ENCODE data around the gene PRDM15.

The PRDM15 gene

DNA sequence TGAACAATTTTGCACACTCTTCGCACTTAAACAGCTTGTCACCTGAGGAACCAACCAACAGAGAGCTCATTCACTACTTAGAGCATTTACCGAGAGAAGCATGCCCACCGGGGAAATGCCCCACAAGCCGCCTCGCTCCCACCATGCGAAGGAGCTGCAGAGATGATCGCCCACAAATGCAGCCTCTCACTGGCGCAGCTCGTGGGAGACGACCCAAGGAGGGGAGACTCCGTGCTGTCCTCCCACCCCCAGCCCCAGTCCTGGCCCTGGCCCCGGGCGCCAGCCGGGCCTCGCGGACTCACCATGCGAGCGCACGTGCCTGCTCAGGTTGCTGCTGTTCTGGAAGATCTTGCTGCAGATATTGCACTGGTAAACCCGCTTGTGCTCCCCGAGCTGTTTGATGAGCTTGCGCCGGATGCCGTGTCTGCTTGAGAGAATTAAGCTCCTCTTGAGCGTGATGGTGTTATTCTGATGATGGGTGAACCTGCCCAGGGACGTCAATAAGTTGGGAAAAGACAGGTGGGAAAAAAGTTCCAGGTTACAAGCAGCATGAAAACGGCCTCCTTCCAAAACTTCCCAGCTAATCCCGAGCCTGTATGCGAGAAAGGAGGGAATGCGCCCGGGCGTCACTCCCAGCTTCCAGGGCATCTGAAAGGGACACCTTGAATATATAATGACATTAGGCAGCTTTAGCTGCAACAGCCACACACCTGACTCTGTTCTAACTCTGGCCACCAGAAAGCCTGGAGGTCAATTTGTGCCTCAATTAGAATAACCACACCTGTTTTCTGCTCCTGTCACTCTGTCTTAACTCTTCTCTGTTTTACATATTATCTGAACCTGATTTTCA, 42.8 kb downstream of the PRDM15 start:
- DNase-seq: no peak

GRCh38 chr21:41835711-41836154, 43.4 kb downstream of the PRDM15 start:
- DNase-seq: no peak

DNA sequence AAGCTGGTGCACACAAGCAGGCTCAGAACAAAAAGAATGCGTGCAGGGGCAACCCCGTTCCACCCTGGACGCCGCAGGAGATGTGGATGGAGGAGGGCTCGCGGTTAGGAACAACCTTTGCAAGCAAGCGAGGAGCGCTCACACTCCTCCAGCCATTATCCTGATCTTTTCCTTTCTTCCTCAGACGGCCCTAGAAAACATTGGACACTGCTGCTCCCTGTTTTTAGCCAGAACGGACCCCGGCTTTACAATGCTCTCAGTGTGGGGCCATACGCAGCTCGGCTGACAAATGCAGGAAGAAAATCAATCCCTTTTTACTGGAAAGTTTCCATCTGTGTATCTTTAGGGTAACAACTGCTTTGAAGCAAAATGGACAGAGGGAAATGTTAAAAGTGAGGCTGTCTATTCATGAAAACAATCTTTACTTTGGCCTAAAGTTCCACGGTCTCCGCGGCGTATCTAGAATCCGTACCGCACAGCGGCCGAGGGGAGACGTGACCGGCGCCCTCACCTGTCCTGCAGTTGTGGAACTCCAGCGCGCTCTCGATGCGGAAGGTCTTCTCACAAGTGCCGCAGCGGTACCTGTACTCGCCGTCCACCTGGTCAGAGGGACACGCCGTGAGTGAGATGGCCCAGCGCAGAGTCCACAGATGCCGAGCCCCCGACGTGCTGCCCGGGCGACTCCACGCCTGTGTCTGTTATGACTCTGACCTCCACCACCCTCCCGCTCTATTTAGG, 44.0 kb downstream of the PRDM15 start:
- no peak for DNase-seq

- DNase-seq: no peak
Observed at GRCh38 chr21:41834252-41834925, 44.8 kb downstream of the PRDM15 start.

DNA sequence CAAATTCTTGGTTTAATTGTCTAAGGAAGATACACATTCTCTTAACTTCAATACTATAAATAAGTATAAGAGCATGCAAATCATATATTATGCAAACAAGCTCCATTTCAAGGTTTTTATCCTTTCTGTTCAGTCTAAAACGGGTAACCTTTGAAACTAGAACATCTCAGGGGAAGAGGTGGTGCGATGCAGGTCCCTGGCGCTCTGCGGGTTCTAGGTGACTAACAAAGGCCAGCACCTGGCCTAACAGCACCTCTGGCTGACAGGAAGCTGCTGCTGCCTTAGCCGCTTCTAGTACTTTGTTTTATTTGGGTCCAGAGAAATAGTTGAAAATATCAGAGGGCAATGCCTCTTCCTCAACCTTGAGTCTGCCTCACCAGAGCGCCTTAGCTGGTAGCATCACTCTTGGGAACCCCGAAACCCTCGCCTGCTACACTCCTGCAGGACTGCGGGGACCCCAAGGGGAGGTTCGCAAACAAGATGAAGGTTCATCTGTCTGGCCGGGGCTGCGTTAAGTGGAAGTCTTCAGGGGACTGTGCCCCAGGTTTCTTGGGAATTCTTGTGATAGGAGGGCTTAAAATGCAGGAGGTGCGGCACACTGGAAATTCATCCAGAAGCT, 45.5 kb downstream of the PRDM15 start:
- no peak for DNase-seq

DNA sequence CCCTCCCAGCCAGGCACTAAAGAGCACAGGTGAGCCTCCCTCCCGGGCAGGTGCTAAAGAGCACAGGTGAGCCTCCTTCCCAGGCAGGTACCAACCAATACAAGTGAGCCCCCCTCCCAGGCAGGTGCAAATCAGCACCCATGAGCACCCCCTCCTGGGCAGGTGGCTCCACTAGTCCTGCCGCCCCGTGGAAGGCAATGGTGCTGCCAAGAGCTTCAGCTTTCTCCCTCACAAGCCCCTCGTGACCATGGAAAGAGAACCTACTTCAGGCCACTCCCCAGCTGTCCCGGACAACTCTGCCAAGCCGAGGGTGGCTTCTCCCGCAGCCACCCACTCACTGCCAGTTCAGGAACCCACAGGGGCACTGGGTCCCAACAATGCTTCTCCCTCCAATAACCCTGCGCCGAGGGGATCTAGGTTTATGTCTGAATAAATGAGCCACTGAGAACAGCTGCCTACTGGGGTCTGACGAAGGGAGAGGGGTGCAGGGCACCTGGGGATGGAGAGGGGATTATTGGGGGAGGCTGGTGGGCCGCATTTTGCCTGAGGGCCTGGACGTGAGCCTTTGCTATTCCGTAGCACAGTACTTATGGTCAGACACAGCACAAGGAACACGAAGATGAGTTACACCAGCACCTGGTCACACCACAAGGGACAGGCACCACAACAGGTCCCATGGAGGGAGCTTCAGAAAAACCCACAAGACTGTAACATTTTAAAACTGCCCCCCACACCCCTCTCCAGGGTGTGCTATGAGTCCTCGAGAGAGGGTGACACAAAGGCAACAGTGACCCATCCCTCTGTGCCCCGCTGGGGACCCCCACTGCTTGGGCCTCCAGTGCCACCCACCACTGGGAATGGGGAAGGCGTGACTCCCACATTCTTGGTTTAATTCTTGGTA, 46.3 kb downstream of the PRDM15 start:
- no peak for DNase-seq

GRCh38 chr21:41831866-41832595, 47.1 kb downstream of the PRDM15 start:
- no peak for DNase-seq

GRCh38 chr21:41831453-41831831, 47.7 kb downstream of the PRDM15 start:
- no peak for DNase-seq

DNA sequence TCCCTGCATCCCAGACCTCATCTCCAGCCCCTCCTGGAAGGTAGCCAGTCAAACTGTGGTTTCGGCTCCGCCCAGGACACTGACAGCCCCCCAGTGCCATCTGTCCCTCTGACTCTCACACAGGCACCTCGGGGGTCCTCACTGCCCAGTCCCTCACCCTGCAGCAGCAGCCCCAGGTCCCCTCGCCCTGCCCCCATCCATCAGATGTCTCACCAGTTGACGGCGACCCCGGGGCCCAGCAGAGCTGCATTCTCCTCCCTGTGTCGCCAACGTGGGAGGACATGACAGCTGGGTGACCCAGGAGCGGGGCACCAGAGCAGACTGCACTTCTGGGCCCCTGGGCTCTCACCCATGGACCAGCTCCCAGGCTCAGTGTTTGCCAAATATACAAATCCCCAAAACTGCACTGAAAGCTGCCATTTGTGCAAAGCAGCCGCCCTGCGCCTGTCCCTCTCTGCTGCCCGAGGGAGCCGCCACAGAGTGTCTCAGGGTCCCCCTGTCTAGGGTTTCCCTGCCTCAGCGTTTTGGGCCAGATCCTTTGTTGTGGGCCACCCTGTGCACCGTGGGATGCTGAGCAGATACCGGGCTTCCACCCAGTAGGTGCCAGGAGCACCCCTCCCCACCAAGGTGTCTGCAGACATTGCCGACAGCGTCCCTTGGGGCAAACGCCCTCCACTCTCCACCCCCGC, 48.2 kb downstream of the PRDM15 start:
- no peak for DNase-seq

GRCh38 chr21:41830145-41830707, 48.9 kb downstream of the PRDM15 start:
- DNase-seq: no peak

DNA sequence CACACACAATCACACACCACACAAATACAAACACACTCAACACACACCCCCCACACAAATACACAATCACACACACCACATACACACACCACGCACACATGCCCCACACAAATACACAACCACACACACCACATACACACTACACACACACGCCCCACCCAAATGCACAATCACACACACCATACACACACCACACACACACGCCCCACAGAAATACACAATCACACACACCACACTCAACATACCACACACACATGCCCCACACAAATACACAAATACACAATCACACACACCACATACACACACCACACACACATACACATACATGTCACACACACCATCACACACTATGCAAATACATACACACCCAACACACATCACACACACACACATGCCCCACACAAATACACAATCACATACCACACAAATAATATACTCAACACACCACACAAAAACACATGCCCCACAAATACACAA, 50.2 kb downstream of the PRDM15 start:
- DNase-seq: no peak

DNA sequence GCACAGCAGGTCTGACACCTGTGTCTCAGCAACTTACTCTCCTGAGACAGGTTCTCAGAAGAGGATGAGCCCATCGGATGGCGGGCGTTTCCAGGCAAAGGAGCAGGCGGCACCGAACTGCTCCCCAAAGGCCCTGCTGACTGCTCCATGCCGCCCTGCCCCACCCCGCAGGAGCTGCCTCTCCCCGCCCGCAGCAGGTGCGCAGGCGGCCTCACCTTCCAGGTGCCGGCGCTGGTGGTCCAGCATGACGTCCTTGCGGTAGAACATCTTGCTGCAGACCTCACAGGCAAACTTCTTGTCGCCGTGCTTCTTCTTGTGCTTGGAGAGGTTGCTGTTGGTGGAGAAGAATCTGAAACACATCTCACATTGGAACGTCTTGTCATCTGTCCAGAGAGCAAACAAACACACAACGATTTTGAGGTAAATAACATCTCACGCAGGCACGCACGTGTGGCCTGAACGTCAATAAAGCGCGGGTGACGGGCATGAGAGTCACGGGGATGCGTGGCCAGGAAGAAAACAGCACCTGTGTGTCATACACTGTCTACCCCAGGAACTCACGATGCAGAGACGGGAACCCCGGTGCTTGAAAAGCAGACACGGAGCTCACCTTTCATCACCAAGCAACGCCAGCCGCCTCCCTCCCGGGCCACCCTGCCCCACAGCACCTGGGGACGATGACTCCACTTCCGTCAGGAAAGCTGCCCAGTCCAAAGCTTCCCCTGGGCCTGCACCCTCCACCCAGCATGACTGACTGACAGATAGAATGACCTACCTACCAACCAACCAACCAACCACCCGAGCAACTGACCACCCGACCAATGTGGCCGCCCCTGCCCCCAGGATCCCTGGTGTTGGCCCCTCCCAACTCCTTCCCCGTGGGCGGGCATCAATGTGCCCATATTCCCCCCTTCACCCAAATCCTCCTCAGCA, 50.9 kb downstream of the PRDM15 start:
- no peak for DNase-seq

- DNase-seq: no peak
Observed at GRCh38 chr21:41825881-41826280, 53.3 kb downstream of the PRDM15 start.

DNA sequence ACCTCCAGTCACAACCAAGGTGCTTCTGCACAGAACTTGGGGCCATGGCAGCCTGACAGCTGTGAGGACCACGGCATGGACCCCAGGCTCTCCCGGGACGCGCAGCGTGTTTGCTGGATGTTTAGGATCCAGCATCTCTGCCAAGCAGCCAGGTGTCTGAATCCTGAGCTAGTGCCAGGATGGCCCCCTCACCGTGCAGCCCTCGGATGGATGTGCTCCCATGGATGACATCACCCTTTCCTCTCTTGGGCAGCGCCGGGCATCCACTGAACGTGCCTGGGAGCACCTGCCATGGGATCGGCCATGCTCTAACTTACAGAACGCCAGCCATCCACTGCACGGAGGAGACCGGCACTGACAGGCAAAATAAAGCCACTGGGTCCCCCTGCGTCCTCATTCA, 53.9 kb downstream of the PRDM15 start:
- no peak for DNase-seq

DNA sequence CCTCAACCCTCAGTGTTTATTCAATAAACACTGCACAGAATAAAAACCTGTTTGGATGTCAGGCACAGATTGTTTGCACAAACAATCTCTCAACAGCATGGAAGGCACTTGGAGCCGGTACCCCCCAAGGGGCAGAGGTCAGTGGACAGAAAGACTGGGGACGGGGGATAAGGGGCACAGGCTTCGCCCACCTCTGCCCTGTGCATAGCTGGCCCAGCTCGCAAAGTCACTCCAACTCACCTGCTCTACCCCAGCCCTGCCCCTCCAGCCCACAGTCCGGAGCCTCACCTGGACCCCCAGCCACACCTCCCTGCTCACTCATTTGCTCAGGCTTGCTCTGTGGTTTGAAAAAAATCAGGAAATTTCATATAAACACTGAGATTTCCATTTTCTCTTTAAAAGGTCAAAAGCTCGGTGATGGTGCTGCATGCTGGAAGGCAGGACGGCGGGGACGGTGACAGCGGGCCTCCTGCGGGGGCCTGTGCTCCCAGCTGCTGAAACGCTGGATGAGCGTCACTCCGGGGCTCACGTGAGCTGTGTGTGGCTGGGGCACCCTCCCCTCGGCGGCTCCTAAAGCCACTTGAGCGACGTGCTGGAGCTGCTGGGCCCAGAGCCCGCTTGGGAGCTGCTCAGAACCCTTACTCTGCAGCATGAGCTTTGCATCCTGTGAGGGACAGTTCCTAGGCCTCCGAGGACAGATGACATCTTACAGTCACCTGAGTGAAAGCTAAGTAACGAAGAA, 54.5 kb downstream of the PRDM15 start:
- no peak for DNase-seq

DNA sequence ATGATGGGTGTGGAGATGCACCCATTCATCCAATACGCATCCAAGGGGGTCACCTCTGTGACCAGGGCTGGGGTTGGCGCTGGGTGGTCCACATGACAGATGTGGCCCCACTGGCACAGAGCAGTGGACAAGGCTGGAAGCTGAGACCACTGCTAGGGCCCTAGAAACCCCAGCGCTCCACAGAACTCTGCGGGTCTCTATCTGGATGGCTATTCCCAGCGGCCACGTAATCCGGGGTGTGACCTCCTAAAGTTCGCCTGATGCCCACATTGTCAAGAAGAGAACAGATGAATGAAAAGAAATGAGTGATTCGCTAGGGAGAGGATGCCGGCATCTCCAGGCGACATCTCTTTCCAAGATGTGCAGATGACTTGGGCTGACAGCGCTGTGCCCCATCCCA, 55.2 kb downstream of the PRDM15 start:
- DNase-seq: no peak

- DNase-seq: no peak
Observed at GRCh38 chr21:41823166-41823565, 56.0 kb downstream of the PRDM15 start.

GRCh38 chr21:41821756-41822431, 57.2 kb downstream of the PRDM15 start:
- no peak for DNase-seq
